K562 (cell line): Measurements from ENCODE around the gene FLOT2. TPM values are rescaled to one million over a fixed set of nuclear protein-coding genes. Genes with fewer than 3 reads are reported as not detected.

Experiments
- ASH1L ChIP-seq: fragments of 450-650 bp; IDR thresholded peaks from 2 replicates; pipeline ENCODE4 v1.6.1; 2018; ENCODE audit warnings: borderline replicate concordance, mild to moderate bottlenecking, low read depth; ENCODE audit not compliant: partially characterized antibody
- CBFB ChIP-seq: sonication (generic); formaldehyde crosslinking; IDR thresholded peaks from 2 replicates; pipeline ENCODE4 v1.4.0; 2020; ENCODE audit warnings: mild to moderate bottlenecking, missing genetic modification reagents
- CREB1 ChIP-seq, 2 experiments: sonication (generic) in 1 of 2; formaldehyde crosslinking in 1 of 2; IDR thresholded peaks; 2 replicates each; pipeline versions ENCODE4 v1.6.1 to v1.8.0; 2012 to 2022; ENCODE audit warnings: inconsistent platforms in 1 of 2, mild to moderate bottlenecking in 1 of 2, missing genetic modification reagents in 1 of 2, moderate library complexity in 1 of 2
- ELF2 ChIP-seq: fragments of 250-450 bp; sonication (Bioruptor Pico); IDR thresholded peaks from 2 replicates; pipeline ENCODE4 v1.5.0; 2021; ENCODE audit warnings: mild to moderate bottlenecking
- L3MBTL2 ChIP-seq: fragments of 450-650 bp; IDR thresholded peaks from 2 replicates; pipeline ENCODE4 v1.6.1; 2016; ENCODE audit warnings: mild to moderate bottlenecking, moderate library complexity
- MAZ ChIP-seq, 2 experiments: fragments of 450-650 bp in 1 of 2; sonication (generic) in 1 of 2; formaldehyde crosslinking; IDR thresholded peaks in 1 of 2; conservative IDR thresholded peaks in 1 of 2; 2 replicates each; pipeline versions ENCODE4 v1.4.0 to v1.5.0; 2020; ENCODE audit warnings: mild to moderate bottlenecking in 1 of 2, missing genetic modification reagents in 1 of 2
- PHF20 ChIP-seq: fragments of 450-650 bp; IDR thresholded peaks from 2 replicates; pipeline ENCODE4 v1.6.1; 2018; ENCODE audit not compliant: partially characterized antibody
- PHF8 ChIP-seq: fragments of 200-600 bp; sonication (generic); IDR thresholded peaks from 2 replicates; pipeline ENCODE4 v1.6.1; 2012; ENCODE audit warnings: mixed run types, mild to moderate bottlenecking, inconsistent platforms, low read length, moderate library complexity, borderline replicate concordance
- POLR3G ChIP-seq: IDR thresholded peaks from 2 replicates; pipeline ENCODE4 v1.6.1; 2011; ENCODE audit not compliant: insufficient read length, insufficient replicate concordance; ENCODE audit errors: extremely low read depth
- SIN3A ChIP-seq, 2 experiments: fragments of 150-350 bp in 1 of 2; IDR thresholded peaks; 2 replicates each; pipeline ENCODE4 v1.6.1; 2011 to 2016; ENCODE audit warnings: borderline replicate concordance in 2 of 2, low read depth in 2 of 2, low read length in 2 of 2, mild to moderate bottlenecking in 2 of 2, moderate library complexity in 2 of 2; ENCODE audit not compliant: control insufficient read depth in 1 of 2
- SMC3 ChIP-seq: conservative IDR thresholded peaks from 2 replicates; pipeline ENCODE4 v1.6.1; 2011; ENCODE audit warnings: low read depth, low read length, improper control_type of control experiment; ENCODE audit not compliant: insufficient read depth
- SOX6 ChIP-seq: fragments of 450-650 bp; IDR thresholded peaks from 2 replicates; pipeline ENCODE4 v1.6.1; 2014; ENCODE audit warnings: mild to moderate bottlenecking
- ZNF239 ChIP-seq: fragments of 250-450 bp; sonication (Bioruptor Pico); IDR thresholded peaks from 2 replicates; pipeline ENCODE4 v1.4.0; 2020; ENCODE audit warnings: mild to moderate bottlenecking
- ZNF436 ChIP-seq: fragments of 250-450, 450-650 bp; sonication (Bioruptor Pico); formaldehyde crosslinking; IDR thresholded peaks from 2 replicates; pipeline ENCODE4 v1.7.0; 2020; ENCODE audit warnings: mild to moderate bottlenecking
- polyA plus RNA-seq, 8 experiments: library from polyadenylated mRNA; depleted of rRNA in 4 of 8; stranded (reverse) in 5 of 8; unstranded in 3 of 8; fragments of >200 nt; fragmentation: Nextera tagmentation in 2 of 8; fragmentation: Illumina TruSeq in 1 of 8; extraction: Ambion mirVana in 2 of 8; extraction: Trizol in 1 of 8; gene quantifications; 2 replicates each; pipeline versions ENCODE4 v1.2.1 to v1.2.3, GENCODE V29; 2011 to 2014; ENCODE audit warnings: inconsistent platforms in 1 of 8, missing spikeins in 1 of 8
- total RNA-seq, 7 experiments: library from RNA; depleted of rRNA in 6 of 7; stranded (reverse); fragments of >200 nt in 6 of 7; fragmentation: Illumina TruSeq in 2 of 7; extraction: Trizol in 2 of 7; gene quantifications; 2 replicates each; pipeline versions ENCODE4 v1.2.1 to v1.2.3, GENCODE V29; 2011 to 2021; ENCODE audit warnings: low replicate concordance in 1 of 7
- TF ChIP-seq, protein P1 (sequence below), 2 experiments: fragments of 450-650 bp; IDR thresholded peaks; 2 replicates each; pipeline ENCODE4 v1.6.1; 2018; ENCODE audit warnings: mild to moderate bottlenecking in 2 of 2, low read depth in 1 of 2; ENCODE audit not compliant: partially characterized antibody in 2 of 2
- TF ChIP-seq, protein P2 (sequence below), 2 experiments: fragments of 450-650 bp; conservative IDR thresholded peaks; 2 replicates each; pipeline ENCODE4 v1.6.1; 2017; ENCODE audit warnings: mild to moderate bottlenecking in 2 of 2, moderate library complexity in 2 of 2
- TF ChIP-seq, protein P3 (sequence below): sonication (generic); formaldehyde crosslinking; IDR thresholded peaks from 2 replicates; pipeline ENCODE4 v1.8.1; 2023; ENCODE audit warnings: mild to moderate bottlenecking, missing genetic modification reagents

The FLOT2 gene
- total and polyA plus RNA-seq, 9 of the 15 experiments (the other 6 are each of a cell fraction or from before 2014, with no cell fraction given): 17.5 to 138 (median 41.7) TPM

DNA sequence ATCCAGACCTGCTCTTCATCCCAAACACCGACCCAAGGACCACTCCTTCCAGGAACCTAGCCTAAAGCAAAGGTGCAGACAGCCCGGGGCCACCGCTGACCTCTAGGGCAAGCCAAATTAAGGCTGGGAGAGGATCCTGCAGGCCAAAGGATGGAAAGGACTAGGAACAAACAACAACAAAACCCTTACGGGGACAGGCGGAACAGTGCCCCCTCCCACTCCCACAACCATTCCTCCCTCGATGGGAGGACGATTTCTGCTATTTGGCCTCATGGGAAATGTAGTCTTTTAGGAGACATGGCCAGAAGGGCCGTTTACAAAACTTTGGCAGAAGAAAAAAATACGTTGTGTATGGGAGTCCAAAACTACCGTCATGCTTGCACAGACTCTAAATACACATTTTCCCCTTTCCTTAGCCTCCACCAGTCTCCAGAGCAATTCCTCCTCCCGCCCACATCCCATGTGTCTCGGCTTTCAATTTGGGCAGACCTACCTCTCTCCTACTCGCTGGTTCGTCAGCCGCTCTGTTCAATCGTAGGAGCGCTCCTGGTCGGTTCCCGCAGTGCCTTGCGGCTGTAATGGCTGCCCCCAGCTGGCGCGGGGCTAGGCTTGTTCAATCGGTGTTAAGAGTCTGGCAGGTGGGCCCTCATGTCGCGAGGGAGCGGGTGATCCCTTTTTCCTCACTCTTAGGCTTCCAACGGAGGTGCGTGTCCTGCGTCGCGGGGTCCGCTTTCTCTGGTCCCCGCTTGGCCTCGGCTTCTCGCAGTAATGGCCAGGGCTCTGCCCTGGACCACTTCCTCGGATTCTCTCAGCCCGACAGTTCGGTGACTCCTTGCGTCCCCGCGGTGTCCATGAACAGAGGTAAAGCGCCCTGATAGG, 42.8 kb downstream of the FLOT2 start, which contains the start of gene ERAL1 (continued):
- TF ChIP-seq L3MBTL2 (peak; percentile 81), MAZ (CRISPR knock-in tag; conservative IDR thresholded peaks at IDR 0.05 in 1 of 2, IDR thresholded peaks at IDR 0.05 in 1 of 2) (peak; percentile 65 to 77), ASH1L (peak; percentile 85), SMC3 (peak; percentile 21; the same call in 1 of the 2 replicates), ELF2 (CRISPR knock-in tag) (0 out of 2 replicates have a peak, but pooled peaks have one; percentile 29), POLR3G (no peak), CREB1 (IDR thresholded peaks at IDR 0.05) (no peak), CREB1 (CRISPR knock-in tag; IDR thresholded peaks at IDR 0.05) (peak; percentile 72; the same call in 1 of the 2 replicates), ZNF239 (CRISPR knock-in tag) (no peak), ZNF436 (CRISPR knock-in tag) (peak; percentile 26; the same call in 1 of the 2 replicates), SIN3A (IDR thresholded peaks at IDR 0.05; ENCODE audit: borderline replicate concordance in 2 of 2, control insufficient read depth in 1 of 2, low read depth in 2 of 2, low read length in 2 of 2) (peak; percentile 97), CBFB (CRISPR knock-in tag) (0 out of 2 replicates have a peak, but pooled peaks have one; percentile 12), PHF8 (peak; percentile 96), PHF20 (peak; percentile 100), SOX6 (peak; percentile 25; the same call in 1 of the 2 replicates)
- TF ChIP-seq, protein P1, sequence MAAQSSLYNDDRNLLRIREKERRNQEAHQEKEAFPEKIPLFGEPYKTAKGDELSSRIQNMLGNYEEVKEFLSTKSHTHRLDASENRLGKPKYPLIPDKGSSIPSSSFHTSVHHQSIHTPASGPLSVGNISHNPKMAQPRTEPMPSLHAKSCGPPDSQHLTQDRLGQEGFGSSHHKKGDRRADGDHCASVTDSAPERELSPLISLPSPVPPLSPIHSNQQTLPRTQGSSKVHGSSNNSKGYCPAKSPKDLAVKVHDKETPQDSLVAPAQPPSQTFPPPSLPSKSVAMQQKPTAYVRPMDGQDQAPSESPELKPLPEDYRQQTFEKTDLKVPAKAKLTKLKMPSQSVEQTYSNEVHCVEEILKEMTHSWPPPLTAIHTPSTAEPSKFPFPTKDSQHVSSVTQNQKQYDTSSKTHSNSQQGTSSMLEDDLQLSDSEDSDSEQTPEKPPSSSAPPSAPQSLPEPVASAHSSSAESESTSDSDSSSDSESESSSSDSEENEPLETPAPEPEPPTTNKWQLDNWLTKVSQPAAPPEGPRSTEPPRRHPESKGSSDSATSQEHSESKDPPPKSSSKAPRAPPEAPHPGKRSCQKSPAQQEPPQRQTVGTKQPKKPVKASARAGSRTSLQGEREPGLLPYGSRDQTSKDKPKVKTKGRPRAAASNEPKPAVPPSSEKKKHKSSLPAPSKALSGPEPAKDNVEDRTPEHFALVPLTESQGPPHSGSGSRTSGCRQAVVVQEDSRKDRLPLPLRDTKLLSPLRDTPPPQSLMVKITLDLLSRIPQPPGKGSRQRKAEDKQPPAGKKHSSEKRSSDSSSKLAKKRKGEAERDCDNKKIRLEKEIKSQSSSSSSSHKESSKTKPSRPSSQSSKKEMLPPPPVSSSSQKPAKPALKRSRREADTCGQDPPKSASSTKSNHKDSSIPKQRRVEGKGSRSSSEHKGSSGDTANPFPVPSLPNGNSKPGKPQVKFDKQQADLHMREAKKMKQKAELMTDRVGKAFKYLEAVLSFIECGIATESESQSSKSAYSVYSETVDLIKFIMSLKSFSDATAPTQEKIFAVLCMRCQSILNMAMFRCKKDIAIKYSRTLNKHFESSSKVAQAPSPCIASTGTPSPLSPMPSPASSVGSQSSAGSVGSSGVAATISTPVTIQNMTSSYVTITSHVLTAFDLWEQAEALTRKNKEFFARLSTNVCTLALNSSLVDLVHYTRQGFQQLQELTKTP (IDR thresholded peaks at IDR 0.05; ENCODE audit: low read depth in 1 of 2, partially characterized antibody in 2 of 2): peak; percentile 93 to 95
- TF ChIP-seq, protein P2, sequence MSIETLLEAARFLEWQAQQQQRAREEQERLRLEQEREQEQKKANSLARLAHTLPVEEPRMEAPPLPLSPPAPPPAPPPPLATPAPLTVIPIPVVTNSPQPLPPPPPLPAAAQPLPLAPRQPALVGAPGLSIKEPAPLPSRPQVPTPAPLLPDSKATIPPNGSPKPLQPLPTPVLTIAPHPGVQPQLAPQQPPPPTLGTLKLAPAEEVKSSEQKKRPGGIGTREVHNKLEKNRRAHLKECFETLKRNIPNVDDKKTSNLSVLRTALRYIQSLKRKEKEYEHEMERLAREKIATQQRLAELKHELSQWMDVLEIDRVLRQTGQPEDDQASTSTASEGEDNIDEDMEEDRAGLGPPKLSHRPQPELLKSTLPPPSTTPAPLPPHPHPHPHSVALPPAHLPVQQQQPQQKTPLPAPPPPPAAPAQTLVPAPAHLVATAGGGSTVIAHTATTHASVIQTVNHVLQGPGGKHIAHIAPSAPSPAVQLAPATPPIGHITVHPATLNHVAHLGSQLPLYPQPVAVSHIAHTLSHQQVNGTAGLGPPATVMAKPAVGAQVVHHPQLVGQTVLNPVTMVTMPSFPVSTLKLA (conservative IDR thresholded peaks at IDR 0.05): peak; percentile 88 to 94
- TF ChIP-seq, protein P3, sequence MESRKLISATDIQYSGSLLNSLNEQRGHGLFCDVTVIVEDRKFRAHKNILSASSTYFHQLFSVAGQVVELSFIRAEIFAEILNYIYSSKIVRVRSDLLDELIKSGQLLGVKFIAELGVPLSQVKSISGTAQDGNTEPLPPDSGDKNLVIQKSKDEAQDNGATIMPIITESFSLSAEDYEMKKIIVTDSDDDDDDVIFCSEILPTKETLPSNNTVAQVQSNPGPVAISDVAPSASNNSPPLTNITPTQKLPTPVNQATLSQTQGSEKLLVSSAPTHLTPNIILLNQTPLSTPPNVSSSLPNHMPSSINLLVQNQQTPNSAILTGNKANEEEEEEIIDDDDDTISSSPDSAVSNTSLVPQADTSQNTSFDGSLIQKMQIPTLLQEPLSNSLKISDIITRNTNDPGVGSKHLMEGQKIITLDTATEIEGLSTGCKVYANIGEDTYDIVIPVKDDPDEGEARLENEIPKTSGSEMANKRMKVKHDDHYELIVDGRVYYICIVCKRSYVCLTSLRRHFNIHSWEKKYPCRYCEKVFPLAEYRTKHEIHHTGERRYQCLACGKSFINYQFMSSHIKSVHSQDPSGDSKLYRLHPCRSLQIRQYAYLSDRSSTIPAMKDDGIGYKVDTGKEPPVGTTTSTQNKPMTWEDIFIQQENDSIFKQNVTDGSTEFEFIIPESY: peak; percentile 36; the same call in 1 of the 2 replicates
